Measurements from ENCODE around the gene LHPP.

Gene LHPP

GRCh38 chr10:124423813-124424212, 37.8 kb upstream of the LHPP start:
- H3K9me3 ChIP-seq (ENCODE audit: control insufficient read depth, insufficient read depth, low read depth, low read length), result no peaks in the 10 kb centered on the region
- no peak overlapping the region for H3K4me3 ChIP-seq (ENCODE audit: low read depth, low read length)
- ChIA-PET CTCF (interaction anchor here (0.6 to 0.7 kb wide), 3 partner anchors 35 to 1423 kb away, joined by 3 read pairs; no protein-coding TSS in a partner anchor), POLR2A (no interaction called here)
- no peaks in the 10 kb centered on the region for H3K36me3 ChIP-seq (ENCODE audit: control insufficient read depth in 2 of 2, insufficient read depth in 1 of 2, low read length in 2 of 2)
- H3K27ac ChIP-seq (ENCODE audit: extremely low read depth, low read depth, low read length), result no peak overlapping the region
- peaks cover 18% of the 10 kb centered on the region for H3K4me1 ChIP-seq (ENCODE audit: control insufficient read depth, insufficient read depth, low read length)
- TF ChIP-seq ZNF558 (tag by site-specific recombination; IDR thresholded peaks at IDR 0.05), result no peak
- TF ChIP-seq REPIN1 (tag by site-specific recombination; IDR thresholded peaks at IDR 0.05; ENCODE audit: low read depth), result no peak
- TF ChIP-seq ZNF280D (tag by site-specific recombination; IDR thresholded peaks at IDR 0.05), result no peak
- TF ChIP-seq ZNF138 (tag by site-specific recombination; IDR thresholded peaks at IDR 0.05; ENCODE audit: borderline replicate concordance), result no peak
- no peak for TF ChIP-seq ZNF146 (tag by site-specific recombination; IDR thresholded peaks at IDR 0.05)

- Histone ChIP-seq H3K9me3 (ENCODE audit: control insufficient read depth, insufficient read depth, low read depth, low read length) (no peaks in the 10 kb centered on the region), H3K4me1 (ENCODE audit: control insufficient read depth, insufficient read depth, low read length) (peaks cover 13% of the 10 kb centered on the region; the same call in 1 of the 2 replicates), H3K36me3 (ENCODE audit: control insufficient read depth in 2 of 2, insufficient read depth in 1 of 2, low read length in 2 of 2) (no peaks in the 10 kb centered on the region), H3K4me3 (ENCODE audit: low read depth, low read length) (no peak overlapping the region), H3K27ac (ENCODE audit: extremely low read depth, low read depth, low read length) (no peak overlapping the region)
- TF ChIP-seq ZNF623 (tag by site-specific recombination; IDR thresholded peaks at IDR 0.05), result no peak
- ChIA-PET CTCF (interaction anchor here (0.7 kb wide), 1 partner anchor 473 kb away, joined by 3 read pairs; no protein-coding TSS in a partner anchor), POLR2A (no interaction called here)
Observed at GRCh38 chr10:124425227-124425962, 36.2 kb upstream of the LHPP start.

DNA sequence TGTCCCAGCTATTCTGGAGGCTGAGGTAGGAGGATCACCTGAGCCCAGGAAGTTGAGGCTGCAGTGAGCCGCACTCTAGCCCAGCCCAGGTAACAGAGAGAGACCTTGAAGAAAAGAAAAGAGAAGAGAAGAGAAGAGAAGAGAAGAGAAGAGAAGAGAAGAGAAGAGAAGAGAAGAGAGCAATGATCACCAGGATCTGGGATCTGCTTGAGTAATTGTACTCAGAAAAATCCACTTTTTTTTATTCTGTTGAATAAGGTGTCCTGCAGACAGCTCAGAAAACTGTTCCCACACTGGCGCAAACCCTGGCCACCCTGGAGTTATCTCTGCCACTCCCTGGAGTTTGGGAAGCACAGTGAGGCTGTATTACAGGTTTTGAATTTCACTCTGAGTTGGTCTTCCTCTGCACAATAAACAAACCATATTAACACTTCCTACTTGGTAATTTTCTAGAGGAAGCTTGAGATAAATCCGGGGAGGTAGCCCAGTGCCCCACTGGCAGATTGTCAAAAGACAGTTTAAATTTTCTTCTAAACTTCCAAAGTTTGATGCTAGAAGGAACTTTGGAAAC, 33.3 kb upstream of the LHPP start:
- ChIA-PET POLR2A (interaction anchor here (1.9 kb wide), 1 partner anchor 9 kb away, joined by 16 read pairs; the partner anchor contains the start of gene OAT), CTCF (interaction anchor here (0.9 to 1.8 kb wide), 2 partner anchors 10 to 11 kb away, joined by 3 to 11 read pairs; partner anchors contain the start of gene OAT)
- Histone ChIP-seq H3K27ac (ENCODE audit: extremely low read depth, low read depth, low read length) (no peak overlapping the region), H3K4me1 (ENCODE audit: control insufficient read depth, insufficient read depth, low read length) (0 out of 2 replicates have a peak, but pooled peaks cover 5% of the 10 kb centered on the region), H3K36me3 (ENCODE audit: control insufficient read depth in 2 of 2, insufficient read depth in 1 of 2, low read length in 2 of 2) (no peaks in the 10 kb centered on the region), H3K9me3 (ENCODE audit: control insufficient read depth, insufficient read depth, low read depth, low read length) (no peaks in the 10 kb centered on the region), H3K4me3 (ENCODE audit: low read depth, low read length) (no peak overlapping the region)
- TF ChIP-seq, protein P1, sequence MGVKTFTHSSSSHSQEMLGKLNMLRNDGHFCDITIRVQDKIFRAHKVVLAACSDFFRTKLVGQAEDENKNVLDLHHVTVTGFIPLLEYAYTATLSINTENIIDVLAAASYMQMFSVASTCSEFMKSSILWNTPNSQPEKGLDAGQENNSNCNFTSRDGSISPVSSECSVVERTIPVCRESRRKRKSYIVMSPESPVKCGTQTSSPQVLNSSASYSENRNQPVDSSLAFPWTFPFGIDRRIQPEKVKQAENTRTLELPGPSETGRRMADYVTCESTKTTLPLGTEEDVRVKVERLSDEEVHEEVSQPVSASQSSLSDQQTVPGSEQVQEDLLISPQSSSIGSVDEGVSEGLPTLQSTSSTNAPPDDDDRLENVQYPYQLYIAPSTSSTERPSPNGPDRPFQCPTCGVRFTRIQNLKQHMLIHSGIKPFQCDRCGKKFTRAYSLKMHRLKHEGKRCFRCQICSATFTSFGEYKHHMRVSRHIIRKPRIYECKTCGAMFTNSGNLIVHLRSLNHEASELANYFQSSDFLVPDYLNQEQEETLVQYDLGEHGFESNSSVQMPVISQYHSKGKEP (tag by site-specific recombination; IDR thresholded peaks at IDR 0.05), result no peak
- no peak for TF ChIP-seq MEIS1 (CRISPR knock-in tag; IDR thresholded peaks at IDR 0.05; ENCODE audit: borderline replicate concordance)
- TF ChIP-seq ZNF433 (tag by site-specific recombination; IDR thresholded peaks at IDR 0.05; ENCODE audit: low read depth), result no peak
- TF ChIP-seq WT1 (tag by site-specific recombination; IDR thresholded peaks at IDR 0.05), result no peak
- no peak for TF ChIP-seq ZNF239 (tag by site-specific recombination; IDR thresholded peaks at IDR 0.05)
- peak; percentile 22; the same call in 1 of the 2 replicates for TF ChIP-seq ZIC2 (tag by site-specific recombination; IDR thresholded peaks at IDR 0.05)
- no peak for TF ChIP-seq MZF1 (tag by site-specific recombination; IDR thresholded peaks at IDR 0.05; ENCODE audit: borderline replicate concordance)
- TF ChIP-seq BCL11B (tag by site-specific recombination; IDR thresholded peaks at IDR 0.05; ENCODE audit: low read depth), result no peak
- TF ChIP-seq PATZ1 (tag by site-specific recombination; IDR thresholded peaks at IDR 0.05), result no peak
- no peak for TF ChIP-seq ZNF157 (tag by site-specific recombination; IDR thresholded peaks at IDR 0.05)
- no peak for TF ChIP-seq ZNF747 (tag by site-specific recombination; IDR thresholded peaks at IDR 0.05)
- TF ChIP-seq ZNF660 (tag by site-specific recombination; IDR thresholded peaks at IDR 0.05), result no peak
- TF ChIP-seq YY1 (tag by site-specific recombination; IDR thresholded peaks at IDR 0.05), result no peak
- TF ChIP-seq ZNF10 (tag by site-specific recombination; IDR thresholded peaks at IDR 0.05), result no peak
- TF ChIP-seq, protein P2, sequence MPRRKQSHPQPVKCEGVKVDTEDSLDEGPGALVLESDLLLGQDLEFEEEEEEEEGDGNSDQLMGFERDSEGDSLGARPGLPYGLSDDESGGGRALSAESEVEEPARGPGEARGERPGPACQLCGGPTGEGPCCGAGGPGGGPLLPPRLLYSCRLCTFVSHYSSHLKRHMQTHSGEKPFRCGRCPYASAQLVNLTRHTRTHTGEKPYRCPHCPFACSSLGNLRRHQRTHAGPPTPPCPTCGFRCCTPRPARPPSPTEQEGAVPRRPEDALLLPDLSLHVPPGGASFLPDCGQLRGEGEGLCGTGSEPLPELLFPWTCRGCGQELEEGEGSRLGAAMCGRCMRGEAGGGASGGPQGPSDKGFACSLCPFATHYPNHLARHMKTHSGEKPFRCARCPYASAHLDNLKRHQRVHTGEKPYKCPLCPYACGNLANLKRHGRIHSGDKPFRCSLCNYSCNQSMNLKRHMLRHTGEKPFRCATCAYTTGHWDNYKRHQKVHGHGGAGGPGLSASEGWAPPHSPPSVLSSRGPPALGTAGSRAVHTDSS (tag by site-specific recombination; IDR thresholded peaks at IDR 0.05), result peak; percentile 51
